NCI-H2171 treated with DMSO at 0.1 percent for 48 hours (cell line): Measurements from ENCODE around the gene HLA-DOA.

Source experiments
- DNase-seq: peaks from one replicate; lab custom pipeline; 2025; lab: John Stamatoyannopoulos, UW

The HLA-DOA gene

DNA sequence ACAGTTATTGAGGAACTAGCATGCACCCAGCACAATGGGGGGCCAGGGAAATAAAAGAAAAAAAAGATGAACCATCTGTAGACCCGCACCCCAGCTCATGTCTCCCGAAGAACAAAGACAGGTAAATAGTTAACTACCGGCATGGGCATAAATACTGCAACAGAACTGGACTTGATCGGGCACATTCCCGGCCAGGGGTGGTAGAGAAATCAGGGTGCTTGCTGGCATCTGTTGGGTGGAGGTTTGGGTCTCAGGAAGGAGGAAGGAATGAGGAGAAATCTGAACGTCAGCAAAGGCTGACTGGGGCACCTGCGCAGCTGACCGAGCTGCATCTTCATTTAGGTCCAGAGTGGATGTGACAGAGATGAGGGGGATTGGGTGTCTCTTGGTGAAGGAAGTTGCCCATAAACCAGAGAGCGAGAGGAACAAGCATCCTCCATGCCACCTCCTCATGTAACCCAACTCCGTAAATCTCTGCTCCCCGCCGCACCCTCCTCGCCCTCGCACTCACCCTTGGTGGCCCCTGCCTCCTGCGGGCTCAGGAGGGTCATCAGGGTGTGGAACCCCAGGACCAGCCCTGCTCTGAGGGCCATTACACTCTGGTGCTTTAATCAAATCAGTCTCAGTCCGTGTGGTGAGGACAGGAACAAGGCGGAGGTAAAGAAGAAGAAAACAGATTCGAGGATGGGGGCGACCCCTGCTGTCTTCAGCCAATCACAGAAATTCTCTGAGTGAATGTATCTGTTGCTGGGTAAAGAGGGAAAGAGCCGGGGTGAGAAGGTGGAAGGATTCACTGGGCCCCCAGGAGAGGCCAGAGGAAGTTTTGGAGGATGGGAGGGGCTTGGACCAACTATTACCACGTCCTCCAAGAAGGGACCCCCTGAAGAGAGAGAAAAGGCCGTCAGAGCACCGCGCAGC, at the start of gene HLA-DOA:
HLA-DOA (minus strand) TSS at position 648 of the 918 bp plus-strand sequence.
- no peak for DNase-seq

DNA sequence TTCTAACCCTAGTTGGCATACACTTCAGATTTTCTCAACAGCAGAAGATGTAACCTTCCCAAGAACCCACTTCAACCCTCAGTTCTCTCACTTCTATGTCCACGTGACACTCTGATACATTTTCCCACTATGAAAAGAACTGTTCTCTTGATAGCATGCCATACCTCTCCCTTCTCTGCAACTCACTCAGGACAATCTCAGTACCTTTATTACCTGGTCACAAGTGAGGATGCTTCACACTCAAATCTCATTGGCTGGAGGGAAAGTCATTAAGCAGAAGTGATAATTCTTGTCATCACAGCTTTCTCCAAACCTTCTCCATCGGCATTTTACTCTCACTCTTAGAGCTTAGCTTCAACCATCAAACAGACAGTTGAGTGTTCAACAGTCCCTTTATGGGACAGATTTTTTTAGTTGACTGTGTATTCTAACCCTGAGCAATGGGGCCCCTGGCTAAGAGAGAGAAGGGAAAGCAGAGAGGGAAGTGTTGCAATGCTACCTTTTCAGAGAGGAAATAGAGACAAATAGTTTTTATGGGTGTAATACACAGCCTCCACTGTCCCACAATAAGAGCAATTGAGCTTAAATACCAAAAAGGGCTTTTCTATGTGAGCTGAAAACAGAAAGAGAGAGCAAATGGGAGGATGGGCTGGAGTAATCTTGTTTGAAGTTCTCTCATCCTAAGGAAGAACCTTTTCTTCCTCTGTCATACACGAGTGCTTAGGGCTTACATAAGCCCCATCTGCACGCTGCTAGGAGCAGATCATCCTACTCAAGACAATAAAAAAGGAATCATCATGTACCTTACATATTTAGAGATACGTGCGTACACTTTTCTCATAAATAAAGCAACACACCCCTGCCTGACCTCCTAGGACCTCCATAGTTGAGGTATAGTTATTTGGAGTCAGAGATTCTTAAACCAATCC, 48.1 kb upstream of the HLA-DOA start:
- no peak for DNase-seq

DNA sequence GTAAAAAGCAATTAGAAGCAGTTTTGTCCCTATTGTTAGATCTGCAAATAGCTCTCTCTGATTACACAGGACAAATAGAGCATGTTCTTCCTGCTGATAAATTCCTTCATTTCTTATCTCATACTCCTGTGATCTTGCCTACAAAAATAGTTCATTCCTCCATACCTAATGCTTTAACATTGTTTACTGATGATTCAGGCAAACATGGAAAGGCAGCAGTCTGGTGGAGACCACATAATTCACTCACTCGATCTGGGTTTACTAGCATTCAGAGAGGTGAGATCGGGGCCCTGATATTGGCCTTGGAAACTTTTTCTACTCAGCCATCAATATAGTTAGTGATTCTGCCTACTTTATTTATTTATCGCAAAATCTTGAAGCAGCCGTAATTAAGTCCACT, 43.8 kb upstream of the HLA-DOA start:
- no peak for DNase-seq

- no peak for DNase-seq
These were observed 43.2 kb upstream of the HLA-DOA start for GRCh38 chr6:33052627-33053026.

DNA sequence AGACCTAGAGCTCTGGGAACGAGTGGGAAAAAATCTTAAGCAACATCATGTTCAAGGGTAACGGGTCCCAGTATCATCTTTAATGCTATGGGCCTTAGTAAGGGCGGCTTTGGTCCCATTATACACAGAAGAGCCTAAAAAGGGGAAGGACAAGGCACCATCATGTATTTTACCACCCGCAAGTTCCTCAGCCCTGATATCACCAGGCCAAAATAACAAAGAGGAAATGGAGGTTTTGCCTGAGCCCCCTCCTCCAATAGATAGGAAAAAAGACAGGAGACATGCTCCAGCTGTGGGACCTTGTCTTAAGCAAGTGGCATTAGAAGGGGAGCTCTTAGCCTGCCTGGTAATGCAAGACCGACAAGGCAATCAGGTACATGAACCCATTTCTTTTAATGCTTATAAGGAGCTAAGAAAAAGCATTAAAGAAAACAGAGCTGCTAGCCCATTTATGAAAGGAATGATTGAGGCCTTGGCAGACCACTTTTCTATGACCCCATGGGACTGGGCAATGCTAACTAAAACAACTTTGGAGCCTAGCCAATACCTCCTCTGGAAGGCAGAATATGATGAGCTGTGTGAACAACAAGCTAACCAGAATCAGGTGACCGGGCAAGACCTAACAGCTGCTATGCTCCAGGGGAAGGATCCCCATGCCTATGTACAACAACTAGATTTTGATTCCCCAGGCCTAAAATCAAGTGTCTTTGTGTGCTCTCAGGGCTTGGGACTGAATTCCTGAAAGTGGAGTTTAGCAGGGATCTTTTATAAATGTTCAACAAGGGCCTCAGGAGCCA, 40.8 kb upstream of the HLA-DOA start:
- DNase-seq, result no peak

DNA sequence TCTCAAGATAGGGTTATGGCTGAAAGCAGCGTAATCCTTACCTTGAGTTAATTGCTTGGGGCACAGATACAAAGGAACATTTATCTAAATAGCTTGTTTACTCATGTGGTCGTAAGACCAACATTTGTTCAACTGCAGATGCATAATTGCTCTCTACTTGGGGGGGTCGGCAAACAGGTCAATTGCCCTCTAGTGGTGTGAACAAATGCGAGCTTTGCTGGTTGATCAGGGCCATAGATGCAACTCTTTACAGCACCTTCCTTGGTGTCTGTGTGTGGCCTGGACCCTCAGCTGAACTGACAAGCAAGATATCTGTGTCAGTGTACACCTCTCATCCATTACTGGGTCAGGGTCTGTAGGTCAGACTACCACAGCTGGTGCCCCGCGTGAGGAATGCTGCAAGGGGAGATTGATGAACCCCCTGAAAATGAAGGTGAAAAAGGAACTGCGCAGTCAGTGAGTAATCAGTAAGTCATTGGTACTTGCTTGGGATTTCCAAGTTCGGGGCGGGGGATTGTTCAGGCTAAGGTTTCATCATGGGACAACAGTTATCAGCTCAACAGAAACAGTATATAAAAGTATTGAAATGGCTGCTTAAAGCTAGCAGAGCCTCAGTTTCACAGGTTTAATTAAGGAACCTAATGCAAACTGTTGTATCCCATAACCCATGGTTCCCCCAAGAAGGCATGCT, 40.1 kb upstream of the HLA-DOA start:
- DNase-seq, result no peak

GRCh38 chr6:33040157-33040556, 30.8 kb upstream of the HLA-DOA start:
- no peak for DNase-seq

DNA sequence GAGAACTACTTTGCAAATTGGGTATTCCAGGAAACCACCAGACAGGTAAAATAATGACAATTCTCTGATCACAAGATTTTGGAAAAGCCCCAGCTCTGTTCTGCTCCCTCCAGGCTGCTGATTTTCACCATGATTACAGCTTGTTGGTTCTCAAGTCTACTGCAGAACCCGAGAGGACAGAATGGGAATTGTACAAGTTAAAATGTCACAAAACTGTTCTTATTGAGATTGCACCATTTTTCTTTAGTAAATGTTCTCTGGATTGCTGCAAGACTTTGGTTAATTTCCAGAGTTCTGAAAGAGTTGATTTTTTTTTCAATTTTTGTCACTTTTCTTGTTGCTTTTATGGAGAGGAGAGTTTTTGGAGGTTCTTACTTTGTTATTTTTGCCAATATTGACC, 27.1 kb upstream of the HLA-DOA start:
- no peak for DNase-seq

- no peak for DNase-seq
These were observed 25.2 kb upstream of the HLA-DOA start for GRCh38 chr6:33034554-33034953.

GRCh38 chr6:33030245-33030644, 20.9 kb upstream of the HLA-DOA start:
- DNase-seq, result no peak

- DNase-seq, result no peak
These were observed 20.2 kb upstream of the HLA-DOA start for GRCh38 chr6:33029328-33030184.

- no peak for DNase-seq
These were observed 18.9 kb upstream of the HLA-DOA start for GRCh38 chr6:33028220-33028849.

GRCh38 chr6:33024521-33024920, 15.1 kb upstream of the HLA-DOA start:
- no peak for DNase-seq

DNA sequence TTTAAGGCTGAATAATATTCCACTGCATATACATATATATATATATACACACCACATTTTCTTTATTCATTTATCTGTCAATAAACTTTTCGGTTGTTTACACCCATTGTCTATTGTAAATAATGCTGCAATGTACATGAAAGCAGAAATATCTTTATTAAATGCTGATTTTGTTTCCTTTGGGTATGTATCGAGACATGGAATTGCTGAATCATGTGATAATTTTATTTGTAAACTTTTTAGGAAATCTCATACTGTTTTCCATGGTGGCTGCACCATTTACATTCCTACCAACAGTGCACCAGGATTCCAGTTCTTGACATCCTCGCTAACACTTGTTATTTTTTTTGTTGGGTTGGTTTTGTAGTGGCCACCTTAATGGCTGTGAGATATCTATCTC, 14.1 kb upstream of the HLA-DOA start:
- DNase-seq, result no peak

DNA sequence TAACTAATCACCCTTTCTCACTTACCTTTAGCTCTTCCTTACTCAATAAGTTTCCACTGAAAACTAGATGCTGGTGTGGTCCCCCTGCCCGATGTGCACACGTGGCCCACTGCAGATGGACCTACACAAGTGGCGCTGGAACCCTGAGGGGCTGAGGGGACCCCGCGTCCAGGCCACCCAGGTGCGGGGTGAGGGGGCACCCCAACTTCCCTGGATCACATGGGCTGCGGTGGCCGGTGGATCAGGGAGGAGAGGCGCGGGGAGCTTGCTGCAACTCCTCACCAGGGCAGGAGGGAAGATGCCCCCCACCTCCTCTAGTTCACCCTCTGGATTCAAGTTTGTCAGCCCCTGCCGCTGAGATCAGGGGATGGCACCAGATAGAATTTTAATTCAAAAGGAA, 12.5 kb upstream of the HLA-DOA start:
- no peak for DNase-seq

DNA sequence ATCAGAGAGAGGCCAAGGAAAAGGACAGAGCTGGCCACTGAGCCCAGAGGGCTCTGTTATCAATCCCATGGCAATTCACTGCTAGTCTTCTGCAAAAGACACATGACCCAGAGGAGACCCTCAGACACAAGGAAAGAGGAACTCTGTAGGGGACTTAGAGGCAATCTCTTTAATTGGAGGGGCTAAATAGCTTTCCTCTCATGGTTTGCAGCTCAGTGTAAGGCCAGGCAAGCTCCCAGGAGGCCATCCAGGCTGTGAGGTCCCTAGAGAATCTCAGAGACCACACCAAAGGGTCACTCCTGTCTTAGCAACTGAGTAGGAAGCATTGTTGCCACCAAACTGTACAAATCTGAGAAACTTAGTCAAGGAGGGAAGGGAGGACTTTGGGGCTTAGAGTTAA, 10.0 kb upstream of the HLA-DOA start:
- DNase-seq, result no peak

GRCh38 chr6:33018904-33019303, 9.5 kb upstream of the HLA-DOA start:
- no peak for DNase-seq

- DNase-seq, result no peak
These were observed 9.0 kb upstream of the HLA-DOA start for GRCh38 chr6:33018418-33018817.

DNA sequence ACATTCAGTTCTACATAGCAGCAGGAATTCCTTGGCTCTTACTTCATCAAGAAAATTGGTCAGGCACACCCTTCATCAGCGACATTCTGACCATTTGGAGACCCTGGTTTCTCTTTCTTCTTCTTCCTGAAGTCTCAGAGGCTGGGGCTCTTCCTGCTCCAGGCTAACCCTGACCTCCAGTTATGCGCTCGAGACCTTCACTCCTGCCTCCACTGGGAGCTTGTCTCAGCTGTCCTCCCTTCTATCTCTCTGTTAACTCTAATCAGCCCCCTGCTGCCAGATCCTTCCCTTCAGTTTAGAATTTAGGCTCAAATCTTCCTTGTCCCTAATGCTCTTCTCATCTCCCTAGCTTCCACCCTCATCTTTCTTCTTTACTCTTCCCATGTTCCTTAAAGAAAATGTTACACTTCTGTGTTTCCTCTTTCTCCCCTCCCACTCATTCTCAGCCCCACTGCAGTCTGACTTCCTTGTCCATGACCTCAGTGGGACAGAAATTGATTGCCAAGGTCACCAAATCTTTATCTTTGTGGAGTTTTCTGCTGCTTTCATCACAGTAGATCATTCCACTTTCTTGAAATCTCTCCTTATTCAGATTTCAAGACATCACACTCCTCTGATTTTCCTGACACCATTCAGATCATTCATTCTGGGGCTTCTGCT, 8.4 kb upstream of the HLA-DOA start:
- no peak for DNase-seq
